GM13976 (cell line): ENCODE results near the gene CAPN13.

ENCODE experiments used
- DNase-seq: peaks from one replicate; pipeline ENCODE4 v3.0.0; 2012; ENCODE audit warnings: low spot score
- CTCF ChIP-seq: IDR thresholded peaks from 2 replicates; pipeline ENCODE4 v1.5.1; 2012; ENCODE audit warnings: borderline replicate concordance, mild to moderate bottlenecking; ENCODE audit not compliant: insufficient read depth; ENCODE audit errors: extremely low read depth, missing control alignments, control extremely low read depth
- in situ Hi-C: fragments of 300-500 bp; cut with MboI; formaldehyde crosslinking; loops from one replicate; pipeline ENCODE4 v1.12.0; 2022; ENCODE audit warnings: low sequenced_read_pairs, mixed read lengths, inconsistent platforms; ENCODE audit not compliant: unreplicated experiment

The CAPN13 gene

DNA sequence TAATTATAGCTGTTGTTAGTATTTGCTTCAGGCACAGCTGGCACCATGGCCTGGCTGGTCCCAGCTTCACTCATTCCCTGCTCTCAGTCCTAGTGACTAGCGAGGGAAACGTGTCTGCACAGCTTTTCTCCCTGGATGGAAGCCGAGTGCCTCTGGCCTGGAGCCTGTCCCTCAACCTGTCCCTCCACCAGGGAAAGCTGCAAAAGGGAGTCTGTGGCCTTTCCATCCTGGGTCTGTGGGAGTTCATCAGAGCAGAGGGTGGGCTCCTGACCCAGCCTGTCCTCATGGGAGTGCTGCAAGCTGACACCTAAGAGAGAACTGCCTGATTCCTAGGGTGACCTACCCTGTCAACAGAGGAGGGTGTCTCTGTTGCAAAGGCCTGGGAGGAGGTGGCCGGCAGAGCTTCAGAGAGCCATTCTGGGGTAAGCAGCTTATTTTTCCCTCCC lies 118.3 kb downstream of the CAPN13 start:
- in situ Hi-C loops, result no loop called here
- no peak for TF ChIP-seq CTCF
- DNase-seq, result no peak

DNA sequence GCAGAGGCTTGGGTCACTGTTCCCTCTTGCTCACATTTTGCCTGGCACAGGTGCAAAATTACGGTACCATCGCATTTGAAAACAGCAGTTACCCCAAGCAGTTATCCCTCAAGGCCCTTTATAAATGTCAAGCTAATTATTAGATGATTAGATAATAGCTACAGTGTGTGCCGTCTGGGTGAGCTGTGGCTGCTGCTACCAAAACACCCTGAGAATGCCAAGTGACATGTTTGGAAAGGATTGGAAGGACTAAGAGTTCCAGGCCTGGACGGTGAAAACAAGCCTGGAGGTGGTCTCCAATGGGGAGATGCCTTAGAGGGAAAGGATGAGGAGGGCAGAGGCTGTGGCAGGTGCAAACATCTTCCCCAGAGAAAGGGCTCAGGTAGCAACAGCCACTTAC lies 120.6 kb downstream of the CAPN13 start:
- in situ Hi-C loops, result no loop called here
- TF ChIP-seq CTCF, result no peak
- no peak for DNase-seq

GRCh38 chr2:30686000-30686399 lies 121.2 kb downstream of the CAPN13 start:
- no peak for TF ChIP-seq CTCF
- in situ Hi-C loops, result no loop called here
- no peak for DNase-seq

DNA sequence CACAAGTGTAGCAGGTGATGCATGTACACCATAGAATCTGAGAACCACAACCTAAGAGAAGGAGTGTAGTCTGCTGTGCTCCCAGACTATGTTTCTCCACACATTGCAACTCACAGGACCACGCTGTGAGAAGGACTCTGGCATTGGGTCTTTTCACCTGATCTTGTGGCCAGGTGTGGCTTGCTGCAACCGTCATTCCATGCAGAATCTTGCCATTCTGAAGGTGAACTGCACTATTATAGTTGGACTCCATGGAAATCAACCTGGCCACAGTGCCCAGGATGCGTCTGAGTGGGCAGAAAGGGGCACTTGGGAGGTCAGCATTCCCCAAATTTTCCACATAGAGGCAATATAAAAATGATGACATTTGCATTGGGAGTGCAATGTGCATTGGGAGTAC lies 122.2 kb downstream of the CAPN13 start:
- in situ Hi-C loops, result no loop called here
- TF ChIP-seq CTCF, result no peak
- no peak for DNase-seq

DNA sequence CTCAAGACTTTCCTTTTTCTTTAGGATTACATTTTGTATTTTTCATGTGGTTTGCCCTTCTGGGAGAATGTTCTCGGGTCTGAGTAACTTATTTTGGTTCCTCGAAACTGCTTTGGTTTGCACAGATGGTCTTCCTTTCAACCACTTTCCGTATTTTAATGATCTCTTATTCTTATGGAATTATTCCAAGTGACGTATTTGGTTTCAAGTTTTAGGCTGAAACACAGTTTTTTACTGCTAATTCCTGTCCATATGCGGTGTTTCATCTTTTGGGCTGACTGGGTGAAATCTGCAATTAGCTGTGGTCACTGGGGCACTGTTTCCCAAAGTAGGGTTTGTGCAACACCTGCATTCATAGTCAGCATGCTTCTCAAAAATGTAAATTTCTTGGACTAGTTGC lies 122.7 kb downstream of the CAPN13 start:
- in situ Hi-C loops, result no loop called here
- no peak for TF ChIP-seq CTCF
- DNase-seq, result no peak

- in situ Hi-C loops, result no loop called here
- DNase-seq, result no peak
These were observed 123.2 kb downstream of the CAPN13 start for GRCh38 chr2:30684026-30684425.

More at GRCh38 chr2:30684026-30684425, 123.2 kb downstream of the CAPN13 start:
- TF ChIP-seq CTCF, result no peak
